ENCODE data around the gene CIAO2B.

Gene CIAO2B

DNA sequence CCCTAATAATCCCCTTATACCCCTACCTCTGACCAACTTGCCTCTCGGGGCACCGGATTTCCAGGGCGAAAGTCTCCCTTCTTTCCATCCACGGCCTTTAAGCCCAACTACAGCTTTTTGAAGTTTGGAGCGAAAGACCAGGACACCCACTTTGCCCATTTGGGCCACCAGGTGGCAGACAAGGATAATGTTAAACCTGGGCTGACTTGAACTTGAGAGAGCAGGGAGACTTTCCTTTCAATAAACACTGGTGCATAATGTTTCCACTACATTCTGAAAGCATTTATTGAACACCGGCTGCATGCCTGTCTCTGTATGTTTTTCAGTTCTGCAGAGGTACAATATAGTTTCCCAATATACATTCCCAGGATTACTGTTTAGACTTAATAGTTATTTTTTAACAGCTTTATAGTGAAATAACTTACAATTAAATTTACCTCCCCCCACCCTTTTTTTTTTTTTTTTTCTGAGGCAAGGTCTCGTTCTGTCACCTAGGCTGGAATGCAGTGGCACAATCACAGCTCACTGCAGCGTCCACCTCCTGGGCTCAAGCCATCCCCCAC lies 20.0 kb upstream of the CIAO2B start:
- TF ChIP-seq POU2F2 (IDR thresholded peaks at IDR 0.05; ENCODE audit: low read depth, low read length): no peak
- no peak for TF ChIP-seq POLR2A (IDR thresholded peaks at IDR 0.05; ENCODE audit: low read depth, low read length)
- TF ChIP-seq POLR2AphosphoS5 (IDR thresholded peaks at IDR 0.05; ENCODE audit: low read depth, low read length): no peak
- no peak for TF ChIP-seq PAX5 (IDR thresholded peaks at IDR 0.05; ENCODE audit: insufficient read depth, low read length, severe bottlenecking)
- no peak for TF ChIP-seq TAF1 (IDR thresholded peaks at IDR 0.05; ENCODE audit: low read depth, low read length)
- TF ChIP-seq SPI1 (IDR thresholded peaks at IDR 0.05; ENCODE audit: low read depth, low read length): no peak
- DNase-seq (ENCODE audit: insufficient read length, low spot score) (no peak), FAIRE-seq (peak; percentile 78)

DNA sequence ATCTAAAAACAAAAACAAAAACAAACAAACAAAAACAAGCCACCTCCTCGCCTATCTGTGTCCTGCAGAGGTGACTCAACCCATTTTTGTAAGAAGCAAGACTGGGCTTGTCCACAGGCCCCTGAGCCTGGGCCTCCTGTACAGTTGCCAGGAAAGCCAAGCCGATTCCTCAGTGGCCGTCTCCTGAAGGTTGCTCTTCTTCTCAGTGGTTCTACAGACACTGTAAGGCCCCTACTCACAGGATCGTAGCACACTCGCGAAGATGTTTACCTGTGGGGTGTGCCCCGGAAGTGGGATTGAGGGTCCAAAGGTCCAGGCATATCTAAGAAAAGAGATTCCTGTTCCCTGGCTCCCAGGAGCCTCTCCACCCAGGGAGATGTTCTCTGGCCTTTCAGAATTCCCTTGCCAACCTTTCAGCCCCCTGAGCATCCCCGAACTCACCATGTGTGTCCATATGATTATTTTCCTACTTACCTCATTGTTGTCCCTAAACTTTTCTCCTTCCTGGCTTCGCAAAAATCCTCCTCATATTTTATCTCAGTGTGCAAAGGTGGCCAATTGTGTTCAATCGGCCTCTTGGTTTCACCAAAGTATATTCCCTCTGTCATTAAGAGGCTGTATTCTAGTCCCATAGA lies 19.4 kb upstream of the CIAO2B start:
- FAIRE-seq (no peak), DNase-seq (ENCODE audit: insufficient read length, low spot score) (no peak)

DNA sequence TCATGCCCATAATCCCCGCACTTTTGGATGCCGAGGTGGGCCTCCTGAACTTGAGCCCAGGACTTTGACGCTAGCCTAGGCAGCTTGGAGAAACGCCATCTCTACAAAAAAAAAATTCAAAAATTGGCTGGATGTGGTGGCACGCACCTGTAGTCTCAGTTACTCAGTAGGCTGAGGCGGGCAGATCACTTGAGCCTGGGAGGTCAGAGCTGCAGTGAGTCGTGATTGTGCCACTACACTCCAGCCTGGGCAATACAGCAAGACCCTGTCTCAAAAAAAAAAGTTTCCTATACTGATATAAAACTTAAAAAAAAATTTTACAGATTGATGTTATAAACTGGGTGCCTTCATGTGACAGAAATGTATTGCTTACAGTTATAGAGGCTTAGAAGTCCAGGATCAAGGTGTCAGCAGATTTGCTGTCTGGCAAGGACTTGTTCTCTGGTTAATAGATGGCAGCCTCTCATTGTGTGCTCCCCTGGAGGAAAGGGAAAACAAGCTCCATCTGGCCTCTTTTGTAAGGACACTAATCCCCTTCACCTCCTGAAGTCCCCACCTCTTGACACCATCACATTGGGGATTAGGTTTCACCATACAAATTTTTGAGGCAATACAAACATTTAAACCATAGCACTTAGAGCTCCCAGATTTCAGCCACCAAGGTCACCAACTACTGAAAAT lies 18.4 kb upstream of the CIAO2B start:
- TF ChIP-seq TAF1 (IDR thresholded peaks at IDR 0.05; ENCODE audit: low read depth, low read length): no peak
- TF ChIP-seq POLR2A (IDR thresholded peaks at IDR 0.05; ENCODE audit: low read depth, low read length): no peak
- no peak for TF ChIP-seq PAX5 (IDR thresholded peaks at IDR 0.05; ENCODE audit: insufficient read depth, low read length, severe bottlenecking)
- no peak for TF ChIP-seq POLR2AphosphoS5 (IDR thresholded peaks at IDR 0.05; ENCODE audit: low read depth, low read length)
- TF ChIP-seq SPI1 (IDR thresholded peaks at IDR 0.05; ENCODE audit: low read depth, low read length): no peak
- TF ChIP-seq POU2F2 (IDR thresholded peaks at IDR 0.05; ENCODE audit: low read depth, low read length): no peak
- no peak for FAIRE-seq

More for the DNA sequence above, 19.4 kb upstream of the CIAO2B start:
- no peak for TF ChIP-seq POLR2A (IDR thresholded peaks at IDR 0.05; ENCODE audit: low read depth, low read length)
- no peak for TF ChIP-seq PAX5 (IDR thresholded peaks at IDR 0.05; ENCODE audit: insufficient read depth, low read length, severe bottlenecking)

DNA sequence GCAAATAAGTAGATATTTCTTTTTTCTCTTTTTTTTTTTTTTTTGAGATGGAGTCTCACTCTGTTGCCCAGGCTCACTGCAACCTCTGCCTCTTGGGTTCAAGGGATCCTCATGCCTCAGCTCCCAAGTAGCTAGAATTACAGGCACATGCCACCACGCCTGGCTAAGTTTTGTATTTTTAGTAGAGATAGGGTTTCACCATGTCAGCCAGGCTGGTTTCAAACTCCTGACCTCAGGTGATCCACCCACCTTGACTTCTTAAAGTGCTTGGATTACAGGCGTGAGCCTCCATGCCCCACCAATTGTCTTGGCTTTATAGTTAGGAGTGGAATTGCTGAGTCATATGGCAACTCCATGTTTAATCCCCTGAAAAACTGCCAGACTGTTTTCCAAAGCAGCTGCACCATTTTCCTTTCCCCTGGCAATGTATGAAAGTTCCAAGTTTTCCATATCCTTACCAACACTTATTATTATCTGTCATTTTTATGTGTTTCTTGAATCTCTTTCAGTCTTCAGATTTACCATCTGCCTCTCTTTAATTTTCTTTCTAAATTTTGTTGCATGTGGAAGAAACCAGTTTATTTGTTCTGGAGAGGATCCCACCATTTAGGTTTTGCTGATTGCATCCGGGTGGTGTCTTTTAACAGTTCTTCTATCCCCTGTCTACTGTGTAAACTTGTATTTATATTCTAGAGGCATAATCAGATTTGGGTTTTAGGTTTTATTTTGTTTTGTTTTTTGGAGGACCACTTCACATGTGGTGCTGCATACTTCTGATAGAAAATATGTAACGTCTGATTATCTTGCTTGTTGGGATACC lies 17.0 kb upstream of the CIAO2B start:
- TF ChIP-seq PAX5 (IDR thresholded peaks at IDR 0.05; ENCODE audit: insufficient read depth, low read length, severe bottlenecking): no peak
- no peak for TF ChIP-seq TAF1 (IDR thresholded peaks at IDR 0.05; ENCODE audit: low read depth, low read length)
- TF ChIP-seq POU2F2 (IDR thresholded peaks at IDR 0.05; ENCODE audit: low read depth, low read length): no peak
- no peak for TF ChIP-seq SPI1 (IDR thresholded peaks at IDR 0.05; ENCODE audit: low read depth, low read length)
- no peak for TF ChIP-seq POLR2AphosphoS5 (IDR thresholded peaks at IDR 0.05; ENCODE audit: low read depth, low read length)
- no peak for TF ChIP-seq POLR2A (IDR thresholded peaks at IDR 0.05; ENCODE audit: low read depth, low read length)
- DNase-seq (ENCODE audit: insufficient read length, low spot score) (no peak), FAIRE-seq (no peak)

More for the DNA sequence above, 18.4 kb upstream of the CIAO2B start:
- DNase-seq (ENCODE audit: insufficient read length, low spot score): no peak

DNA sequence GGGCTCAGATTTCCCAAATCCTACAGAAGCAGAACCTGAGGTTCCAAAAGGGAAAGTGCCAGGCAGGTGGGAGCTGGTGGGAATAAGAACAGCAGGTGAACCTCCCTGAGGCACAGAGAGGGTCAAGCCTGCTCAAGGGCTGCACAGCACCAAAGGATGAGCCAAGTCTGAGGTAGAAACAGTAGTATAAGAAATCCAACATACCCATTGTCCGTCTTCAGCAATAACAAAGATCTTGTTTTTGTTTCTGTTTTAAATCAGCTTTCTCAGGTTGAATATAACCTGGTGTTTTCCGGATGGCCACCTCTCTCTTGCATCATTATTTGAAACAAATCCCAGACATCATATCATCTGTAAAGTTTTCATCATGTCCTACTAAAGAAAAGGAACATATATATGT lies 16.2 kb upstream of the CIAO2B start:
- FAIRE-seq (no peak), DNase-seq (ENCODE audit: insufficient read length, low spot score) (no peak)
- TF ChIP-seq POU2F2 (IDR thresholded peaks at IDR 0.05; ENCODE audit: low read depth, low read length): no peak
- TF ChIP-seq POLR2A (IDR thresholded peaks at IDR 0.05; ENCODE audit: low read depth, low read length): no peak

DNA sequence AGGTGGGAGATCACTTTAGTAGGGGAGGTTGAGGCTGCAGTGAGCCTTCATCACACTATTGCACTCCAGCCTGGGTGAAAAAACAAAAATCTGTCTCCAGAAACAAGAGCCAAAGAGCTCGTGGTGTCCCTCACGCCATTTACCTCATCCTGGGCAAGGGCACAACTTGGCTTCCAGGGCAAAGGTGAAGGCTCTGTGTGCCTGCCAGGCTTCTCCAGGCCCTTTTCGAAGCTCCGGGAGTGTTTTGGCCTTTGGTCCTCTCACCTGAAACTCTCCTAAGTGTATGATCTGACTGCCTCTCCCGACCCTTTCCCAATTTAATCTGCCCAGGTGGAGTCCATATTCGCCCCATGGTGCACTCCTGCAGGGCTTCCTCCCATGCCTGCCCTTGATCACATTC lies 15.3 kb upstream of the CIAO2B start:
- TF ChIP-seq PAX5 (IDR thresholded peaks at IDR 0.05; ENCODE audit: insufficient read depth, low read length, severe bottlenecking): no peak
- DNase-seq (ENCODE audit: insufficient read length, low spot score) (no peak), FAIRE-seq (no peak)

DNA sequence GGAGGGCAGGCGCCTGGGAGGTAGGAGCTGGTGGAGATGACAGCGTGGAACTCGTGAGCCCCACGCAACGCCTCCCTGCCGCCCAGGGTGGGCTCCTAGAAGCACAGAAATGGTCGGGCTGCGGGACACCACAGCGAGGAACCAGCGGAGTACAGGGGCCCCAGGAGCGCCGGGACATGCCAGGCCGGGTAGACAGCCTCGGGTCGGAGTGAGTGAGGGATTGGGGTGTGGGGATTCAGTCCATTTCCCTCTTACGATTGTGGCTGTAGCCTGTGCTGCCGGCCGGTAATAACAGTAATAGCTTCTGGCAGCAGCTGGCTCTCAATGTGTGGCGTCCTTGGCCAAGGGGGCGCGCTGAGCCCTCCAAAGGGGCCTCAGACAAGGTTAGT lies 14.6 kb upstream of the CIAO2B start:
- no peak for TF ChIP-seq SPI1 (IDR thresholded peaks at IDR 0.05; ENCODE audit: low read depth, low read length)
- no peak for TF ChIP-seq POU2F2 (IDR thresholded peaks at IDR 0.05; ENCODE audit: low read depth, low read length)
- TF ChIP-seq POLR2A (IDR thresholded peaks at IDR 0.05; ENCODE audit: low read depth, low read length): no peak
- no peak for TF ChIP-seq PAX5 (IDR thresholded peaks at IDR 0.05; ENCODE audit: insufficient read depth, low read length, severe bottlenecking)
- TF ChIP-seq TAF1 (IDR thresholded peaks at IDR 0.05; ENCODE audit: low read depth, low read length): no peak
- TF ChIP-seq POLR2AphosphoS5 (IDR thresholded peaks at IDR 0.05; ENCODE audit: low read depth, low read length): no peak
- DNase-seq (ENCODE audit: insufficient read length, low spot score) (no peak), FAIRE-seq (no peak)

DNA sequence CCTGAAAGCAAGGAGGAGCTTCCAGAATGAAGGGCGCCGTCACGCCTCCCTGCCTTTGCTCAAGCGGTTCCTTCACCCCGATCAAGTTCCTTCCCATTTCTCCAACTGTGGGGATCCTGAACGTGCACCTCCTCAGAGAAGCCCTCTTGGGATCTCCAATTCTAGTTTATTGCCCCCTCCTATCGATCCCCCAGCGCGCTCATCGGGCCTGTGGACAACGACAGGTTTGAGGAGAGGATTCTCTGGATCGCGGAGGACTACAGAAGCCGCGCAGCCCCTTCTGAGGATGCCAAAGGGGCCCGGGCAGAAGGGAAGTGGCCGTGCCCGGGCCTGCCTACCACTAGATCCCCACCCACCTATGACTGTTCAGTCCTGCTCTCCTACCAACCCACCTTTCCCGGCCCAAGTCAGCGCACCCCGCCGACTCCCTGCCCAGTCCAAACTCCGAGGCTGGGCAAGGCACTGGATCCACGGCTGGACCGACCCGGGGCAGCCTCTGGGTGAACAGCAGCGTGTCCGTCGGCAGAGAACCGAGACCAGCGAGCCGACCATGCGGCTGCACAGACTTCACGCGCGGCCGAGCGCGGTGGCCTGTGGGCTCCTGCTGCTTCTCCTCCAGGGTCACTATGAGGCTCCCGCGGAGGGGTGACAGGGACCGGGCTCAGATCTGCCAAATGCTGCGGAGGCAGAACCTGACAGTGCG lies 14.1 kb upstream of the CIAO2B start:
- FAIRE-seq (peak; percentile 79), DNase-seq (ENCODE audit: insufficient read length, low spot score) (no peak)
- TF ChIP-seq POU2F2 (IDR thresholded peaks at IDR 0.05; ENCODE audit: low read depth, low read length) (no peak), PAX5 (IDR thresholded peaks at IDR 0.05; ENCODE audit: insufficient read depth, low read length, severe bottlenecking) (peak; percentile 37), TAF1 (IDR thresholded peaks at IDR 0.05; ENCODE audit: low read depth, low read length) (no peak), POLR2AphosphoS5 (IDR thresholded peaks at IDR 0.05; ENCODE audit: low read depth, low read length) (no peak), SPI1 (IDR thresholded peaks at IDR 0.05; ENCODE audit: low read depth, low read length) (no peak), POLR2A (IDR thresholded peaks at IDR 0.05; ENCODE audit: low read depth, low read length) (no peak)

DNA sequence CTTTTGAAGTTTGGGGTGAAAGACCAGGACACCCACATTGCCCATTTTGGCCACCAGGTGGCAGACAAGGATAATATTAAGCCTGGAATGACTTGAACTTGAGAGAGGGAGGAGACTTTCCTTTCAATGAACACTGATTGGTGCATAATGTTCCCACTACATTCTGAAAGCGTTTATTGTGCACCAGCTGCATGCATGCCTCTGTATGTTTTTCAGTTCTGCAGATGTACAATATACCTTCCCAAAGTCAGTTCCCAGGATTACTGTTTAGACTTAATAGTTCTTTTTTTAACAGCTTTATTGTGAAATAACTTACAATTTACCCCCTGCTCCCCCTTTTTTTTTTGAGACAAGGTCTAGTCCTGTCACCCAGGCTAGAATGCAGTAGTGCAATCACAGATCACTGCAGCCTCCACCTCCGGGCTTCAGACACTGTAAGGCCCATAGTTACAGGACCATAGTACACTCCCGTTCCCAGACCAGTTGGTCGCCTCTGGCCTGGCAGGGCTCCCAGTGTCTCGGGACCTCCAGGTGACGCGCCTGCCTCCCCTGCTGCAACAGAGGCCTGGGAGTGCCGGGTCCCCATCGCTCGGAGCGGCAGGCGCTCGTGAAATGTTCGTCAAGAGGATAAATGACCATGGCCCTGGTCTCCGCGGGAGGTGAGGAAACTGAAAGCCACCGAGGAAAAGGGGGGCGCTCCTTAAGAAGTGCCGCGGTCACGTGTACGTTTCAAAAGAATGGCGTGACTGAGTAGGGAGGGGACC lies 13.3 kb upstream of the CIAO2B start:
- no peak for TF ChIP-seq TAF1 (IDR thresholded peaks at IDR 0.05; ENCODE audit: low read depth, low read length)
- TF ChIP-seq POLR2A (IDR thresholded peaks at IDR 0.05; ENCODE audit: low read depth, low read length): no peak
- no peak for TF ChIP-seq POU2F2 (IDR thresholded peaks at IDR 0.05; ENCODE audit: low read depth, low read length)
- peak; percentile 92 for FAIRE-seq

More for the DNA sequence above, 13.3 kb upstream of the CIAO2B start:
- DNase-seq (ENCODE audit: insufficient read length, low spot score): peak; percentile 67
